H9 (cell line): Measurements from ENCODE around the gene ZNF853. TPM values are rescaled to one million over a fixed set of nuclear protein-coding genes. Genes with fewer than 3 reads are reported as not detected.

Experiments used
- DNase-seq: peaks from one replicate; pipeline ENCODE4 v3.0.0-alpha.2; 2017
- H2AFZ ChIP-seq: one replicate; pipeline ENCODE4 v1.6.1; 2013; ENCODE audit warnings: mild to moderate bottlenecking, low read length, control low read depth, moderate library complexity
- H2AK5ac ChIP-seq: 2 replicates; pipeline ENCODE4 v1.6.1; 2013; ENCODE audit warnings: low read length, control low read depth, mixed read lengths; ENCODE audit not compliant: insufficient read length
- H2BK120ac ChIP-seq: one replicate; pipeline ENCODE4 v1.6.1; 2013; ENCODE audit warnings: low read depth, mild to moderate bottlenecking, low read length, control low read depth, inconsistent platforms; ENCODE audit not compliant: poor library complexity, severe bottlenecking
- H2BK12ac ChIP-seq: 2 replicates; pipeline ENCODE4 v1.6.1; 2013; ENCODE audit warnings: low read length, control low read depth, mixed read lengths, low read depth; ENCODE audit not compliant: insufficient read length
- H2BK15ac ChIP-seq: 2 replicates; pipeline ENCODE4 v1.6.1; 2013; ENCODE audit warnings: low read depth, low read length, control low read depth
- H2BK20ac ChIP-seq: one replicate; pipeline ENCODE4 v1.6.1; 2013; ENCODE audit warnings: low read depth, mild to moderate bottlenecking, low read length, control low read depth, inconsistent platforms; ENCODE audit not compliant: poor library complexity, severe bottlenecking
- H2BK5ac ChIP-seq: 2 replicates; pipeline ENCODE4 v1.6.1; 2013; ENCODE audit warnings: low read length, control low read depth, mixed read lengths; ENCODE audit not compliant: insufficient read length
- H3K14ac ChIP-seq: 2 replicates; pipeline ENCODE4 v1.6.1; 2013; ENCODE audit warnings: low read length, control low read depth; ENCODE audit not compliant: insufficient read depth
- H3K18ac ChIP-seq: 2 replicates; pipeline ENCODE4 v1.6.1; 2013; ENCODE audit warnings: low read depth, mild to moderate bottlenecking, mixed read lengths, low read length, control low read depth; ENCODE audit not compliant: insufficient read length
- H3K23ac ChIP-seq: 2 replicates; pipeline ENCODE4 v1.6.1; 2013; ENCODE audit warnings: low read length, control low read depth, mixed read lengths, low read depth; ENCODE audit not compliant: insufficient read length
- H3K23me2 ChIP-seq: 2 replicates; pipeline ENCODE4 v1.6.1; 2013; ENCODE audit warnings: low read depth, mild to moderate bottlenecking, mixed read lengths, low read length, control low read depth; ENCODE audit not compliant: insufficient read length, poor library complexity, severe bottlenecking
- H3K27ac ChIP-seq: 2 replicates; pipeline ENCODE4 v1.5.1; 2013; ENCODE audit warnings: low read length, control low read depth, mixed read lengths, low read depth; ENCODE audit not compliant: insufficient read length
- H3K27me3 ChIP-seq: 2 replicates; pipeline ENCODE4 v1.6.1; 2013; ENCODE audit warnings: low read length, control low read depth, inconsistent platforms; ENCODE audit not compliant: insufficient read depth
- H3K4ac ChIP-seq: 2 replicates; pipeline ENCODE4 v1.6.1; 2013; ENCODE audit warnings: low read depth, mild to moderate bottlenecking, control low read depth, inconsistent platforms, low read length, moderate library complexity
- H3K4me1 ChIP-seq: 2 replicates; pipeline ENCODE4 v1.6.1; 2013; ENCODE audit warnings: low read length, control low read depth, inconsistent platforms; ENCODE audit not compliant: insufficient read depth
- H3K4me2 ChIP-seq: 2 replicates; pipeline ENCODE4 v1.6.1; 2013; ENCODE audit warnings: low read length, control low read depth, mixed read lengths; ENCODE audit not compliant: insufficient read length, insufficient read depth
- H3K56ac ChIP-seq: 2 replicates; pipeline ENCODE4 v1.6.1; 2013; ENCODE audit warnings: low read depth, mild to moderate bottlenecking, mixed read lengths, low read length, control low read depth; ENCODE audit not compliant: insufficient read length
- H3K79me1 ChIP-seq: 2 replicates; pipeline ENCODE4 v1.6.1; 2013; ENCODE audit warnings: low read depth, mild to moderate bottlenecking, moderate library complexity, low read length, control low read depth, inconsistent platforms; ENCODE audit not compliant: insufficient read depth, poor library complexity, severe bottlenecking
- H3K79me2 ChIP-seq: 2 replicates; pipeline ENCODE4 v1.6.1; 2013; ENCODE audit warnings: low read length, control low read depth, inconsistent platforms; ENCODE audit not compliant: insufficient read depth
- H3K9ac ChIP-seq: 2 replicates; pipeline ENCODE4 v1.6.1; 2013; ENCODE audit warnings: low read length, control low read depth, mixed read lengths; ENCODE audit not compliant: insufficient read length; ENCODE audit errors: extremely low read depth
- H3K9me3 ChIP-seq: one replicate; pipeline ENCODE4 v1.6.1; 2013; ENCODE audit warnings: low read depth, low read length, inconsistent platforms; ENCODE audit not compliant: control insufficient read depth
- H3T11ph ChIP-seq: one replicate; pipeline ENCODE4 v1.6.1; 2013; ENCODE audit warnings: mild to moderate bottlenecking, low read length, control low read depth, inconsistent platforms
- H4K20me1 ChIP-seq: one replicate; pipeline ENCODE4 v1.6.1; 2013; ENCODE audit not compliant: control insufficient read depth, insufficient read length, insufficient read depth
- H4K5ac ChIP-seq: 2 replicates; pipeline ENCODE4 v1.6.1; 2013; ENCODE audit warnings: low read depth, mild to moderate bottlenecking, mixed read lengths, low read length, control low read depth; ENCODE audit not compliant: insufficient read length
- H4K8ac ChIP-seq: replicated peaks from 2 replicates; pipeline ENCODE4 v1.6.1; 2013; ENCODE audit warnings: low read length, control low read depth, mixed read lengths, low read depth; ENCODE audit not compliant: insufficient read length
- H4K91ac ChIP-seq: 2 replicates; pipeline ENCODE4 v1.6.1; 2013; ENCODE audit warnings: low read depth, mild to moderate bottlenecking, moderate library complexity, mixed read lengths, low read length, control low read depth; ENCODE audit not compliant: insufficient read length
- H3K27ac Mint-ChIP-seq, 3 experiments: 2 replicates in 2 of 3; 3 replicates in 1 of 3; pipeline ENCODE4 v1.8.0; 2020 to 2021; ENCODE audit warnings: mixed read lengths in 3 of 3, mild to moderate bottlenecking in 1 of 3, moderate library complexity in 1 of 3
- H3K27me3 Mint-ChIP-seq: 2 replicates; pipeline ENCODE4 v1.8.0; 2021; ENCODE audit warnings: low read depth, mild to moderate bottlenecking, moderate library complexity, mixed read lengths
- H3K36me3 Mint-ChIP-seq, 3 experiments: 2 replicates in 2 of 3; 3 replicates in 1 of 3; pipeline ENCODE4 v1.8.0; 2020 to 2021; ENCODE audit warnings: low read depth in 3 of 3, mixed read lengths in 3 of 3; ENCODE audit not compliant: insufficient read depth in 1 of 3
- H3K4me1 Mint-ChIP-seq, 2 experiments: 2 replicates each; pipeline ENCODE4 v1.8.0; 2020; ENCODE audit warnings: mixed read lengths in 2 of 2
- H3K4me3 Mint-ChIP-seq, 2 experiments: 2 replicates in 1 of 2; 3 replicates in 1 of 2; pipeline ENCODE4 v1.8.0; 2020 to 2021; ENCODE audit warnings: mild to moderate bottlenecking in 2 of 2, mixed read lengths in 2 of 2, moderate library complexity in 1 of 2
- H3K9me3 Mint-ChIP-seq, 2 experiments: 2 replicates in 1 of 2; 3 replicates in 1 of 2; pipeline ENCODE4 v1.8.0; 2020; ENCODE audit warnings: mild to moderate bottlenecking in 2 of 2, mixed read lengths in 2 of 2, moderate library complexity in 1 of 2
- WGBS: extraction: QIAGEN DNeasy Blood & Tissue Kit; methylation state at CpG from one replicate; pipeline ENCODE4 v1.1.7; 2013; ENCODE audit warnings: missing lambda C conversion rate, low lambda C conversion rate, mixed read lengths; ENCODE audit not compliant: insufficient read length; ENCODE audit errors: extremely low coverage; 5-methylcytosine and 5-hydroxymethylcytosine counted together
- total RNA-seq: library from RNA; stranded (reverse); gene quantifications from 2 replicates; pipeline ENCODE4 v1.2.1, GENCODE V29; 2021
- TF ChIP-seq, protein P1 (sequence below): fragments of 200-600 bp; sonication (generic); conservative IDR thresholded peaks from 3 replicates; pipeline ENCODE4 v1.8.0; 2021; ENCODE audit warnings: antibody characterized with exemption, mild to moderate bottlenecking

The ZNF853 gene
- total RNA-seq, 1 experiment from 2014 or later = 9.6 TPM

DNA sequence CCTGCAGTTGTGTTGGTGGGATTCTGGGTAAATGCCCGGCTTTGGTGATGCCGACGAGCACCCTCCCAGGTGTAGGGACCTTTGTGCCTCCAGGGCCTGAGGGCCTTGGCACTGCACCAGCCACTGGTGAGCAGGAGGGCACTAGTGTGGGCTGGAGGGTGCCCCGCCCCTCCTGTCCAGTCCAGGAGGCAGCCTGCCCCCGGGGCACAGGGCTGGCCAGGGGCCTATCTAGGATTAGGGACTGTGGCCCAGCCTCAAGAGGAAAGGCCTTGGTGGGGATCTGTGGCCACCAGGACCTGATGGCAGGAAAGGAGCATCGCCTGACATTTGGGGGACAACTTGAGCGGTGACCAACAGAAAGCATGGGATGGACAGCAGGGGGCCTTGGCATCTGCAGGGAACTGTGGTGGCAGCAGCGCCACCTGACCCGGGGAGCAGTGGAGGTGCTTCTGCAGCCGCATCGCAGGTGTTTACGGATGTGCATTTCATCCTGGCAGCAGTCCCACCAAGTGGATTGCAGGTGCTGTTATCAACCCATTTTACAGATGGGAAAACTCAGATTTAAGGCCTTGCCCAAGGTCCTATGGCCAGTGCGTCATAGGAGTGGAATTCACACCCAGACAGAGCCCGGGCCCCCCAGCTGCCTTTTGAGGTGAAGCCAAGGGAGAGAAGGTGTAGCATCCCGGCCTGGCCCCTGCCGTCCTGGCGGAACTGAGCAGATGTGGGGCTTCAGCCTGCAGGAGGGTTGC lies 32.8 kb downstream of the ZNF853 start:
- no peak overlapping the region for H3T11ph ChIP-seq
- Mint-ChIP-seq H3K4me3 (no peak overlapping the region), H3K9me3 (peaks cover 0 to 4% of the 10 kb centered on the region in 2 experiments; a peak in 1 of 5 replicates), H3K27ac (no peak overlapping the region), H3K27me3 (no peaks in the 10 kb centered on the region), H3K4me1 (no peaks in the 10 kb centered on the region), H3K36me3 (peaks cover 9 to 33% (median 18%) of the 10 kb centered on the region in 3 experiments)
- H3K18ac ChIP-seq = no peak overlapping the region
- H2BK20ac ChIP-seq = no peak overlapping the region
- no peak overlapping the region for H2BK5ac ChIP-seq
- no peak for DNase-seq
- H3K23ac ChIP-seq = no peak overlapping the region
- no peaks in the 10 kb centered on the region for H3K27me3 ChIP-seq
- H2AFZ ChIP-seq = no peak overlapping the region
- H3K56ac ChIP-seq = no peak overlapping the region
- H3K14ac ChIP-seq = no peak overlapping the region; the same call in 1 of the 2 replicates
- no peak overlapping the region for H2AK5ac ChIP-seq
- no peak overlapping the region for H3K27ac ChIP-seq
- no peak overlapping the region for H3K4ac ChIP-seq
- H3K4me1 ChIP-seq = no peaks in the 10 kb centered on the region
- TF ChIP-seq, protein P1, sequence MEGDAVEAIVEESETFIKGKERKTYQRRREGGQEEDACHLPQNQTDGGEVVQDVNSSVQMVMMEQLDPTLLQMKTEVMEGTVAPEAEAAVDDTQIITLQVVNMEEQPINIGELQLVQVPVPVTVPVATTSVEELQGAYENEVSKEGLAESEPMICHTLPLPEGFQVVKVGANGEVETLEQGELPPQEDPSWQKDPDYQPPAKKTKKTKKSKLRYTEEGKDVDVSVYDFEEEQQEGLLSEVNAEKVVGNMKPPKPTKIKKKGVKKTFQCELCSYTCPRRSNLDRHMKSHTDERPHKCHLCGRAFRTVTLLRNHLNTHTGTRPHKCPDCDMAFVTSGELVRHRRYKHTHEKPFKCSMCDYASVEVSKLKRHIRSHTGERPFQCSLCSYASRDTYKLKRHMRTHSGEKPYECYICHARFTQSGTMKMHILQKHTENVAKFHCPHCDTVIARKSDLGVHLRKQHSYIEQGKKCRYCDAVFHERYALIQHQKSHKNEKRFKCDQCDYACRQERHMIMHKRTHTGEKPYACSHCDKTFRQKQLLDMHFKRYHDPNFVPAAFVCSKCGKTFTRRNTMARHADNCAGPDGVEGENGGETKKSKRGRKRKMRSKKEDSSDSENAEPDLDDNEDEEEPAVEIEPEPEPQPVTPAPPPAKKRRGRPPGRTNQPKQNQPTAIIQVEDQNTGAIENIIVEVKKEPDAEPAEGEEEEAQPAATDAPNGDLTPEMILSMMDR = no peak
- no peak overlapping the region for H4K8ac ChIP-seq
- H3K79me1 ChIP-seq = no peaks in the 10 kb centered on the region
- no peaks in the 10 kb centered on the region for H3K79me2 ChIP-seq
- no peak overlapping the region for H2BK12ac ChIP-seq
- no peaks in the 10 kb centered on the region for H4K20me1 ChIP-seq
- no peak overlapping the region for H4K91ac ChIP-seq
- no peaks in the 10 kb centered on the region for H3K23me2 ChIP-seq
- no peak overlapping the region for H3K4me2 ChIP-seq
- H3K9me3 ChIP-seq = no peaks in the 10 kb centered on the region
- H2BK120ac ChIP-seq = no peak overlapping the region
- no peak overlapping the region for H2BK15ac ChIP-seq
- H4K5ac ChIP-seq = no peak overlapping the region
- no peak overlapping the region for H3K9ac ChIP-seq
- WGBS = no CpG with 5 or more reads among the region's 17 CpGs
